ENCODE measurements around the gene RPS6KA2.
A peak's percentile ranks its signal among the peaks of the same experiment; 100 is the strongest.

Gene RPS6KA2

GRCh38 chr6:166633732-166634535, 6.9 kb upstream of the RPS6KA2 start:
- no peak for DNase-seq

DNA sequence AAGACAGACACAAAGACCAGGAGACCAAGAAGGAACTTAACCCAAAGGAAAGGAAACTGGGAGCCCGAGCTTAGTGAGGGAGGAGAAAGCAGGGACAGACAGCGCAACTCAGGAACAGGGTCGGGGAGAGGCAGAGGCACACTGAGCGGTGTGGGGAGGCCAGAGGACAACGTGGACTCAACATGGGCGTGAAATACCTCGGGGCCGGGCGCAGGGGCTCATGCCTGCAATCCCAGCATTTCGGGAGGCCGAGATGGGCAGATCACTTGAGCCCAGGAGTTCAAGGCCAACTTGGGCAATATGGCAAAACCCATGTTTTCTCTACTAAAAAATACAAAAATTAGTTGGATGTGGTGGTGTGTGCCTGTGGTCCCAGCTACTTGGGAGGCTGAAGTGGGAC, 5.7 kb upstream of the RPS6KA2 start:
- no peak for DNase-seq

DNA sequence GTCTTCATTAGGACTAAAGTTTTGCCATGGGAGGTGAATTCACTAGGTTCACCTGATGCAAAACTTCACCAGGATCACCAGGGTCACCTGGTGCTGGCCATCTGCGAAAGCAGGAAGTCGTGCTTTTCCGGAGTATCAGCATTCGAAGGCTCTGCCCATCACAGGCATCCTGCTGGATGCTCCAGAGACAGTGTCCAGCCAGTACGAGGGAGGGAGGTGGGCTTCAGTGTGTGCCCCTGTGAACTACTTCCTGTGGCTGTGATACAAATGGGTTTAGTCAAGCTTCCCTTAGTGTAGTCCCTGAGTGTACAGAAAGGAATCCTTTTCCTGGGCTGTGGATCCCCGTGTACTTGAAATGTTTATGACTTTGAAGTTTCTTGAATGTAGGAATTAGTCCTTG, 3.4 kb upstream of the RPS6KA2 start:
- DNase-seq, result no peak

- no peak for DNase-seq
These were observed 2.6 kb upstream of the RPS6KA2 start for GRCh38 chr6:166629628-166630027.

DNA sequence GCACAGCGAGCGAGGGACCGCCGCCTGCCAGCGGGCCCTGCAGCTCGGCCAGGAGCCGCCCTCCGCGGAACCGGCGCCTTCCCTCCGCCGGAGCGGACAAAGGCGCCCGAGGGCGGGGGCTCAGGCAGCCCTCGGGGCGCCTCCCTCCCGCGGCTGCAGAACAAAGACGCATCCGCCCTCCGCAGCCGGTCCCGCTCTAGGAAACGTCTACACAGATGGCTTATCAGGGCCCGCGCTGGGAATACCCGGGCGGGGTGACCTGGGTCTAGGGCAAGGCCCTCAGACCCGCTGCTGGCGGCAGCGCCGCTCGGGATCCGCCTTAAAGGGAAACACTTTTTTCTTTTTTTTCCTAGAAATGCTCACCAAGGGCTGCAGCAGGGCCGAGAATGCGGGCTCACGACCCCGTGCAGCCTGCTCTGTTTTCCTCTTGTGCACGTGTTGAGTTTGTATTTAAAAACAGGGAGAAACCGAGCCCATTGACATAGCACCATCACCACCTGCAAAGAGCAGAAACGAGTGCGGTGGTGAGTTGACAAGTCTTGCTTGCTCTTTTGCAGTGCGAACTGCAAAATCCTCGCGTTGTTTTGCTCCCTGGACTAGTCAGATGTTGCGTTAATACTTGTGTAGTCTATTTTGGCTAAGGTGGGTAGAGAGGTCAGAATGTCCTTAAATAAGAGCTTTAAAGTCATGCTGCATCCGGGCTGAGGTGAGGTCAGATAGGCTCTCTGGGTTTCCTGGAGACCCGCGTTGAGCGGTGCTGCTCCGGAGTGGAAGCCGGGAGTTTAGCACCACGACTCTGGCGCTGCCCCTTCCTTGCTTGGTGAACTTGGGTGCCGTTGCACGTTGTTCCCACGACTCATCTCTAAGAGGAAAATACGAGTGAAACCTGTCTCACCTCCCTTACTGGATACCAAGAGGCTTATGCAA, 1.1 kb upstream of the RPS6KA2 start:
- peak; percentile 44 for DNase-seq

DNA sequence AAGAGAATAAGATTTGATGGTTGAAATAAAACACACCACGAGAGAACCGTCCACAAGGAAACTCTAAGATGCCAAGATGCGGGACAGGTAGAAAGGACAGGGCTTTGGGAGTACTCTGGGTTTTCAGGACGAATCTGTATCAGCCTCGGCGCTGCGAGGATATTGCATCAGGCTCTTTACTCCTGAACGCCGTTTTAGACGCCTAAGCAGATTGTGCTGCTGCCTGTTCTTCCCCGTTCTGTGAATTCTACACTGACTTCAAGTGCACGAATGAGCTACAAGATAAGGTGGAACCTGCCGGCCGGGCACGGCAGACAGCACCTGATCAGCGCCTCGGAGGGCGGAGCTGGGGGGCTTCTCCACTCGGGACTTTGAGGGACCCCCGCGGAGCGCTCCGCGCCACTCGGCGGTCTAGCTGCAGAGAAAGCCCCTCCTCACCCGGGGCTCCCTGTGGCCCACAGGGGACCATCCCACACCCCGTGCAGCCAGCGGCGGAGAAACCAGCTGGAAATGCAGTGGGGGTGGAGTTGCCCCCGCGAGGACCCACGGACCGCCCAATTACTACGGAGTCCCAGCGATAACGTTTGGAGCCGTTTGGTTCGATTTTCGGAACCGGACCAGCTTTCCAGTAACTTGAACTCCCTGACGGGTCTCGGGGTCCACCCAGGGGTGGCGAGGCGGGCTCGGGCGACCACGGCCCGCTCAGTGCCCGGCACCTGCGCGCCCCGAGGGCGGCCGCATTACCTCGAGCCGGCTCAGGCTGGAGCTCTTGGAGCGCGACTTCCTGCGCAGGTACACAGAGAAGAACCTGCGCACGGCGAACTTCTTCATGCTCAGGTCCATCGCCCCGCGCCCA, 646 bp downstream of the RPS6KA2 start:
- DNase-seq, result no peak

DNA sequence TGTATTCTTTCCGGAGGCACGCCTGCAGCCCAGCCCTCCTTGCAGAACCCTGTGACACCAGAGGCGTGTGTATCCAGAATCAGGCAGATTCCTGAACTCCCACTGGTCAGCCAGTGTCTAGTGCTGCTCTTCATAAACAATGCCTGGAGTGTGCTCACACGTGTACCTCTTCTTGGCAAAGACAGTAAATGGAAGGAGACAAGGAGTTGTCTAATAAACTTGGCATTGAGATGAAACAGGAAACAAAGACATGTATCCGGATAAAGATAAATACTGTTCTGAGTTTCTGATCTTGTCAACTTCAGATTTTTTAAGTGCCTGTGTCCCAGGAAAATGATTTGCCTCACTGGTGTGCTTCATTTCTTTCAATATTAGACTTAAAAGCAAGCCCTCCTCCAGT, 1.7 kb downstream of the RPS6KA2 start:
- no peak for DNase-seq

DNA sequence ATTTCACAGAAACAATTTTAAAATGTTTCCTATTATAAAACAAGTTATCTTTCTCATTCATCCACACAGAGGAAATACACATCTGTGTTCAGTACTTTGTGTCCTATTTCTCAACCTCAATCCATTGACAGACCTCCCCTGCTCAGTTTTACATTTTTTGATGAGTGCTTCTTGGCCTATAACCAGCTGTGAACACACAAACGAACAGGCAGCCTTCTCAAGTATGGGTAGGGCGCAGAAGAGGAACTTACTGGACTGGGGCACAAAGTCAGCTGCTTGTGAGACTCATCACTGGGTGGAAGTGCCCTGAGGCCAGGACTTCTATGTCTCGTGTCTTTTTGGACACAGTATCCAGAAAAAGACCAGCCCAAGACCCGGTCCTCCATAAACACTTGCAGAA, 2.8 kb downstream of the RPS6KA2 start:
- no peak for DNase-seq

DNA sequence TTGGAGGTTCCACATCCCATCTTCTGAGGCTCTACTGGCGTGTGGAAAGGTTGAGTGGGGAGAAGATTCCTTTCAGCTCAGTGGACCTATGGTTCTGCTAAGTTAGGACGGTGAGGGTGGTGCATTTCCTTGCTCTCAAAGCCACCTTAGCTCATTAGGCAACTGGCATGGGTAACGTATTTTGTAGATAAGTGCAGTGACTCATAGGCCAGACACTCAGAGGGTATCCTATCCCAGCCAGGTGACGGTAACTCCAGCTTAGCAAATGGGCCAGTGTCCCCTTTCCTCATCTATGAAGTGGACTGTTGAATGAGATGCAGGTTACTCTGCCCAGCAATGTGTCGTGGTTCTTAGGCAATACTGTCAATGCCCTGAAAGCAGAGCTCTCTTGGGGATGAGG, 3.7 kb downstream of the RPS6KA2 start:
- no peak for DNase-seq

DNA sequence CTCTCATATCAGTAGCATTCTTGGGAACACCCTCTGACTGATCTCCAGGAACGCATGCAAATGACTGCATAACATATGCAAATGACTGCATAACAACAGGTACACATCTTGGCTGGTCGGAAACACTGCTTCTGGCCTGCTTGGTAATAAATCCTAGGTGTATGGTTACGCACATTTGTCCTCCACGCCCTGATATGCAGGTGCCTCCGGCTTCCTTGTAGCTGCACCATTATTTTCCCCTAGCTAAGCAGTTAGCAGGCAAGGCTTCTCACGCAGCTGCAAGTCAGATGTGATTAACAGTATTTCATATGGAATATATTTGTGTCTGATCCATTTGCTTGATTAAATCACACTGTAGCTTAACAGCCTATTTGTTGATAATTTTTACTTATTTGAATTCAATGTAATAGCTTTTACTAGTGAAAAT, 5.9 kb downstream of the RPS6KA2 start:
- DNase-seq, result no peak

GRCh38 chr6:166620478-166621113, 6.5 kb downstream of the RPS6KA2 start:
- DNase-seq, result no peak

GRCh38 chr6:166619912-166620311, 7.1 kb downstream of the RPS6KA2 start:
- no peak for DNase-seq

DNA sequence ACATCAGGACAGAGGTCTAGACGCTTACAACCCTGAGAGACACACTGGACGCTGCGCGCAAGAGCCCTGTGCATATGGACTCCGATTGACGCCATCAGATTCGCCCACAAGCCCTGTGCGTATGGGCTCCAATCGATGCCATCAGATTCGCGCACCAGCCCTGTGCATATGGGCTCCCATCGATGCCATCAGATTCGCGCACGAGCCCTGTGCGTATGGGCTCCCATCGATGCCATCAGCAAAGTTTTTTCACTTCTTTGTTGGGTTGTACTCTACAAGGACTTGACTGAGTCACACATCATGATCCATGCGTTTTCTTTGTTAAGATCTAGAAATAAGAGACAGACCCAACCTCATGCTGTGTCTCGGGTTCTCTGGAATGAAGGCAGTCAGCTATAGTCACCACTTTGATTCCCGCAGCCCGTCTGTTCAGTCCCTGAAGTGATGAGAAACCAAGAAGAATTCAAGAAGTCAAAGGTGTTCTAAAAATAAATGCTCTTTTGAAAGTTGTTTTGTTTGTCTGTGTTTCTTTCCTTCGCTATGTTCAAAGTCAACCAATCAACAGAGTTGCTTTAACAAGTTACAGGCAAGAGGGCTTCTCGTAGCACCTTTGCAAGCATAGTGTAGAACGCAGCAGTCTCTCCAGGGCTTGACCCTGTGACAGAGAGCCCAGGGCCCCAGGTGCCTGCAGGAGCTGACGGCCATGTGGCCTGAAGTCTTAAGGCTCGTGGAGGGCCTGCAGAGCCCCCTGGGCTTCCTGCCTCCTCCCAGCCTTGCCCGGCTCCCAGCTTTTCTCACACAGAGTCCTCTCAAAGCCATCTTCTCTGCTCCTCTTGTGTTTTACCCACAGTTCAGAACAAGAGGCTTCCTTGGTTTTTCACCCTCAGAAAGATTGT, 7.9 kb downstream of the RPS6KA2 start:
- DNase-seq, result no peak

DNA sequence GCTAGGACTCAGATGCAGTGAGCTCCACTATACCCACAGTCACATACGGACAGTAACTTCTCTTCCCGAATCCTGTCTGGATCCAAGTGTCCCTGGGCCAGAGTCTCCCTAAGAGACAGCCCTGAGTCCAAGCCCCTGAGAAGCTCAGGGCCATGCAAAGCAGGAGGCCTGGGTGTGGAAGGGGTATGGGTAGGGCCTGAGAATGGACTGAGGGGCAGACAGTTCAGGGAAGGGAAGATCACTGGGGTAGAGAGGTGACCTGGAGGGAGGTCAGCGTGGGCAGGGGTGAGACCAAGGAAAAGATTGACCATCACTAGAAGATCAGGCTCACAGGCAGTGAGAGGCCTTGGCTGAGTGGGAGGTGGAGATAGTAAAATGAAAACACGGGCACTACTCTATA, 8.8 kb downstream of the RPS6KA2 start:
- no peak for DNase-seq

GRCh38 chr6:166617359-166617758, 9.7 kb downstream of the RPS6KA2 start:
- no peak for DNase-seq

GRCh38 chr6:166616261-166617238, 10.5 kb downstream of the RPS6KA2 start:
- no peak for DNase-seq

DNA sequence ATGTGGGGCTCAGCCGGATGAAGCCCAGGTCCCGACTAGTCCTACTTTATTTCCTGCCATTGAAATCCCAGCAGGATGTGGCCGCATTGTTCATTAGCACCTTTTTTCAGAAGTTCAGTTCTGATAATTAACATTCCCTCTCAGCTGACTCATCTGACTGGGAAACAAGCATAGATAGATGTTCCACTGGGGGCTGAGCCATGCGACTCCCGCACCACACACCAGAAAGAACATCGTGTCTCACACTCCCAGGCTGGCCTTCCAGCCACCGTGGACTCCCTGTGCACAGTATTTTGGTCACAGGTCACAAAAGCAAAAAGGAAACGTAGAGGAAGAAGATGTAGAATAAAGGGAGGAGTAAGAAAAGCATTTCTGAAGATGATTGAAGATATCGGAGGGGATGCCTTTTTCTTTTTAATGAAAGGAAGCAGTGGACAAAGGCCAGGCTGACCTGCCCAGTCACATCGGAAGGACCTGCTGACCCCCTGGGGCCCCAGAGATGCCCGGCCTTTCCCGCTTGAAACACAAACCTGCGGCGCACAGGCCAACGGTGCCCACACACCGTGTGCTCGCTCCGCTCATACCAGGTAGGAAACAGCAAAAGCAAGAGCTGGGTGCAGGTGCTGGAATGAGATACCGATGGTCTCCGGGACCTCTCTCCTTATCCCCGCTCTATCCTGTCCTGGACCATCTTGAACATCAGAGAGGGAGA, 11.8 kb downstream of the RPS6KA2 start:
- no peak for DNase-seq

- no peak for DNase-seq
These were observed 12.5 kb downstream of the RPS6KA2 start for GRCh38 chr6:166614589-166614988.

DNA sequence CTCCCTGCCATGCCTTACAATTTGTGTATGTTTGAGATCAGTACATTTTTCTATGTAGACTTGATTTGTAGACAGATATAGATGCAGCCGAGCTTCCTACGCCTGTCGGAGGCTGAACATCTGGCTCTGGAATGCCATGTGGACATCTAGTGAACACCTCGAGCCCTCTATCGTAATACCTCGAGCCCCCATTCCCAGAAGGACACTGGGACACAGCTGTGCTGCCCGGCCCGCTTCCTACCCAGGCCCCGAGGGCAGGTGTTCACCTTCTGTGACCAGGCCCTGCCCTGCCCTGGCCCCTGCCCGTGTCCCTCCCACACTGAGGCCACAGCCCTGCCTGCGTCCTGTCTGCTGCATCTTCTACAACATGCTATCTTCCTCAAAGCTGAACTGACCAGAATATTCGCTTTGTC, 12.9 kb downstream of the RPS6KA2 start:
- DNase-seq, result no peak

DNA sequence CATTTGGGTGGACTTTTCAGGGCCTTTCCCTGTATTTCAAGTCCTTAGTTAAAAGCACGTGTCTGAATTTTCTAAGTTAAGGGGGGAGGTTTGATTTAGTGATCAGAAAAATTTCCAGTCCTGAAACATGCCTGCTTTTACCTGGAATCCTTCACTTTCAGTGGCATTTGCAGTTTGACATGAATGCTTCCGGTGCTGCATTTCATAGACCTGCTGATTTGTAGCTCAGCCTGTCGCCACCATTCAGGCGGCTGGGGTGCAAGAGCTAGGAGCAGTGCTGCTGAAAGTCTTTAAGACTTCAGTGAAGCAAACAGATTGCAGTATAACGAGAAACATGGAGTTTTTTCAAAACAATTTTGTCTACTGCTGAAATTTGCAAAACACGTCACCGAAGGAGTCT, 14.0 kb downstream of the RPS6KA2 start:
- DNase-seq, result no peak

Data from CD4-positive, alpha-beta T cell treated with Interleukin-15 for 1 hour (primary cell).